ENCODE results near the gene GALNT2.

GALNT2 gene

GRCh38 chr1:230286890-230287269 is 219.8 kb downstream of the GALNT2 start:
- TF ChIP-seq CTCF (IDR thresholded peaks at IDR 0.05; ENCODE audit: insufficient read depth, low read length, poor library complexity, severe bottlenecking) (no peak), EZH2phosphoT487 (conservative IDR thresholded peaks at IDR 0.05; ENCODE audit: low read length) (no peak)
- H3K9me3 ChIP-seq (ENCODE audit: insufficient read depth, low read length): no peaks in the 10 kb centered on the region
- H3K4me3 ChIP-seq (ENCODE audit: insufficient read depth, low read length, poor library complexity, severe bottlenecking): no peak overlapping the region
- H3K27me3 ChIP-seq (ENCODE audit: low read length): no peaks in the 10 kb centered on the region
- no peak overlapping the region for H3K4me2 ChIP-seq (ENCODE audit: low read depth, low read length, poor library complexity, severe bottlenecking)
- H3F3A ChIP-seq (ENCODE audit: insufficient read depth): no peaks in the 10 kb centered on the region
- no peaks in the 10 kb centered on the region for H3K9me2 ChIP-seq (replicated peaks; ENCODE audit: insufficient read depth, low read length)
- H4K20me1 ChIP-seq (ENCODE audit: low read depth, low read length): no peaks in the 10 kb centered on the region
- H2AFZ ChIP-seq (ENCODE audit: low read depth, low read length, severe bottlenecking): no peak overlapping the region
- H3K79me2 ChIP-seq (ENCODE audit: insufficient read depth, low read length): no peaks in the 10 kb centered on the region
- no peak overlapping the region for H3K27ac ChIP-seq (ENCODE audit: low read depth, low read length)
- H3K36me3 ChIP-seq (ENCODE audit: low read length): no peaks in the 10 kb centered on the region
- H3K9ac ChIP-seq (ENCODE audit: low read length): no peak overlapping the region

- Histone ChIP-seq H2AFZ (ENCODE audit: low read depth, low read length, severe bottlenecking) (no peak overlapping the region), H3K27me3 (ENCODE audit: low read length) (no peaks in the 10 kb centered on the region), H3K4me2 (ENCODE audit: low read depth, low read length, poor library complexity, severe bottlenecking) (no peak overlapping the region), H3K9ac (ENCODE audit: low read length) (no peak overlapping the region), H3K4me3 (ENCODE audit: insufficient read depth, low read length, poor library complexity, severe bottlenecking) (no peak overlapping the region), H3K79me2 (ENCODE audit: insufficient read depth, low read length) (no peaks in the 10 kb centered on the region), H3K36me3 (ENCODE audit: low read length) (no peaks in the 10 kb centered on the region), H3F3A (ENCODE audit: insufficient read depth) (no peaks in the 10 kb centered on the region), H3K27ac (ENCODE audit: low read depth, low read length) (no peak overlapping the region), H3K9me3 (ENCODE audit: insufficient read depth, low read length) (no peaks in the 10 kb centered on the region), H3K9me2 (replicated peaks; ENCODE audit: insufficient read depth, low read length) (no peaks in the 10 kb centered on the region), H4K20me1 (ENCODE audit: low read depth, low read length) (no peaks in the 10 kb centered on the region)
- TF ChIP-seq EZH2phosphoT487 (conservative IDR thresholded peaks at IDR 0.05; ENCODE audit: low read length) (no peak), CTCF (IDR thresholded peaks at IDR 0.05; ENCODE audit: insufficient read depth, low read length, poor library complexity, severe bottlenecking) (no peak)
Observed at GRCh38 chr1:230287674-230288315, 220.8 kb downstream of the GALNT2 start.

GRCh38 chr1:230288641-230289349 is 221.8 kb downstream of the GALNT2 start:
- TF ChIP-seq EZH2phosphoT487 (conservative IDR thresholded peaks at IDR 0.05; ENCODE audit: low read length) (no peak), CTCF (IDR thresholded peaks at IDR 0.05; ENCODE audit: insufficient read depth, low read length, poor library complexity, severe bottlenecking) (no peak)
- no peaks in the 10 kb centered on the region for H3K9me3 ChIP-seq (ENCODE audit: insufficient read depth, low read length)
- no peaks in the 10 kb centered on the region for H3K36me3 ChIP-seq (ENCODE audit: low read length)
- no peaks in the 10 kb centered on the region for H3K27me3 ChIP-seq (ENCODE audit: low read length)
- no peak overlapping the region for H3K4me3 ChIP-seq (ENCODE audit: insufficient read depth, low read length, poor library complexity, severe bottlenecking)
- H3K79me2 ChIP-seq (ENCODE audit: insufficient read depth, low read length): no peaks in the 10 kb centered on the region
- no peak overlapping the region for H3K4me2 ChIP-seq (ENCODE audit: low read depth, low read length, poor library complexity, severe bottlenecking)
- no peak overlapping the region for H3K27ac ChIP-seq (ENCODE audit: low read depth, low read length)
- H3F3A ChIP-seq (ENCODE audit: insufficient read depth): no peaks in the 10 kb centered on the region
- no peak overlapping the region for H2AFZ ChIP-seq (ENCODE audit: low read depth, low read length, severe bottlenecking)
- no peaks in the 10 kb centered on the region for H4K20me1 ChIP-seq (ENCODE audit: low read depth, low read length)
- no peaks in the 10 kb centered on the region for H3K9me2 ChIP-seq (replicated peaks; ENCODE audit: insufficient read depth, low read length)
- H3K9ac ChIP-seq (ENCODE audit: low read length): no peak overlapping the region
